HG03565 (cell line): ENCODE measurements around the gene ANKRD13D.
A peak's percentile ranks its signal among the peaks of the same experiment; 100 is the strongest.
"Not testable (repeated sequence)": the region's sequence is repeated elsewhere in the genome, so short reads cannot be mapped to it uniquely, and the experiment has no call there.

ENCODE experiments used
- ATAC-seq: cut with Tn5 transposase; IDR thresholded peaks from one replicate; pipeline ENCODE4 v1.9.1; 2021; ENCODE audit warnings: mild to moderate bottlenecking, moderate library complexity; ENCODE audit not compliant: unreplicated experiment

ANKRD13D gene

GRCh38 chr11:67317205-67317887 is 28.2 kb downstream of the ANKRD13D start:
- peak; percentile 75 for ATAC-seq

DNA sequence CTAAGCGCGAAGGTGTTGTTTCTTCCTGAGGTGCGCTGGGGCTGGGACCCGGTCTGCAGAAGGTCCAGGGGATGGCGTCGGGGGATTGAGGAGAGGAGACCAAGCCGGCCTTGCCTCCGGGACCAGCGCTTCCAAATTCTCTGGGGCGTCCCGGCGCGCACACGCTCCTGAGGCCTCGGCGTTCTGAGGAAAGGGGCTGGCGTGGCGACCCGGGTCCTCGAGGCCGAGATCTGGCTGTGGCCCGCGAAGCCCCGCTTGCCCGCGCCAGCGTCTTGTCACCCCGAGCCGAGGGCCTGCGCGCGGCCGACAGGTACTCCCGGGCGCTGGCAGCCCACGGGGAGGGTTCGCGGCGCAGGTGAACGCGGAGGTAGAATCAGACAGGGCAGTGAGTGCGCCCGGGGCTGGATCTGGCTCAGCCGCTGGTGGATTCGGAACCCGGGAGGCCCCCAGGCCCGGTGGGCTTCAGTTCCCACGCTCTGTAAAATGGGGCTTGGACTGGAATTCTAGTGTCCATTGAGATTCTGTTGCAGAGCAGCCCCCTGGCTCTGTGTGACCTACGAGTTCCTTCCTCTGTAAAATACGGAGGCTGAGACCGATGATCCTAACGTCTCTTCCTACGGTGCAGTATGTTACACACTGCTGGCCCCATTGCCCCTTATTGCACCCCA is 28.9 kb downstream of the ANKRD13D start:
- ATAC-seq, result no peak

DNA sequence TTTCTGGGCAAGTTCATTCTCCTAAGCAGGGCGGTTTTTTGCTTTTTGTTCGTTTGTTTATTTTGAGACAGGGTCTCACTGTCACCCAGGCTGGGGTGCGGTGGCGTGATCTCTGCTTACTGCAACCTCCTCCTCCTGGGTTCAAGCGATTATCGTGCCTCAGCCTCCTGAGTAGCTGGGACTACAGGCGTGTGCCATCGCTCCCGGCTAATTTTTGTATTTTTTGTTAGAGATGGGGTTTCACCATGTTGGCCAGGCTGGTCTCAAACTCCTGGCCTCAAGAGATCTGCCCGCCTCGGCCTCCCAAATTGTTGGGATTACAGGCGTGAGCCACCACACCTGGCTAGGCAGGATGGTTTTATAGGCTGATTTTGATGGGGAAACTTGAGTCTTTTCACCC is 29.8 kb downstream of the ANKRD13D start:
- not testable (repeated sequence) for ATAC-seq

DNA sequence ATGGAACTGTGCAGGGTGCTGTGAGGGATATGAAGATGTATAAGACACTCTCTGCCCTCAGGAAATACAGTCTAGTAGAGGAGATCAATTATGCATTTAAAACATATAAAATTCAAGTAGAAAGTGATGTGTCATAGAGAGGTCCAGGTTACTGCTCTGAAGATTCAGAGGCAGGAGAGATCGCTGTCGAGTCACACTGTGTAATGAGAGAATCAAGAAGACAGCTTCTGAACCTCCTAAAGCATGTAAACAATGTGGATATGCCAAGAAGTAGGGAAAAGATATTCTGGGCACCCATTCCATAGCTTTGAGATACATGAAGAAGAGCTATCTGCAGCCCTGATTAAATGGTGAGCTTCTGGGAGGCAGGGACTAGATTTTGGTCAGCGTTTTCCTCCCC is 30.9 kb downstream of the ANKRD13D start:
- no peak for ATAC-seq

DNA sequence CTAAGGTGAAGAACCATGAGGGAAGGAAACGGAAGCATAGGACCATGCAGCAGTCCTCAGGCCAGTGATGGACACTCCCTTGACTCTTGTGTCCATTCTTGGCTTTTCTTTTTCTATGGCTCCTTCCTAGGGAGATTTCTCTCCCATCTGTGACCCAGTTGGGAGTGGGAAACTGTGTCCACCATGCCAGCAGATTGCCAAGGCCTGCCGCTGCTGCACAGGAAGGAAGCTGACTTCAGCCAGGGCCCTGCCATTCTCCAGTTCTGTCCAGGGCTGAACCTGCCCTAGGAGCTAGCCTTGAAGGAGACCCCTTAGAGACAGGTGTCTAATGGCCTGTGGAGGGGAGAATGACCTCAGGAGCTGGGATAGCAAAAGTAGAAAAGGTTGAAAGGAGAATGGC is 31.6 kb downstream of the ANKRD13D start:
- no peak for ATAC-seq

- ATAC-seq, result no peak
These were observed 32.3 kb downstream of the ANKRD13D start for GRCh38 chr11:67321313-67321871.

DNA sequence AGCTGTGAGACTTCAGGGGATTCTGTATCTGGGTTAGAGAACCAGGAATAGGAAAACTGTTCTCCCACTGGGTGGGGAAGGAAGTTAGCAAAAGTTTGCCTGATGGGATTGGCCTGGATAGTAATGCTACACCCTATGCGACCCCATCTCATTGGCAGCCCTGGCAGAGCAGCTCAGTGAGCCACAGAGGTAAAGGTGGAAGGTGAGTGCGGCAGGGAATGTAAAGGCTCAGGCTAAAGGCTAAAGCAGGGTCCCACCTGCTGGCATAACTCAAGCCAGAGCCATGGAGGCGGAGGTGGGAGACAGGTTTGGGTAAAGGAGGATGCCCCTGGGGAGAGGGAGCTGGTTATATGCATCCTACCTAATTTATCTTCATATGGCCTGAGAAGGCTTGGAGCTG is 32.9 kb downstream of the ANKRD13D start:
- ATAC-seq, result no peak

- ATAC-seq, result no peak
These were observed 34.4 kb downstream of the ANKRD13D start for GRCh38 chr11:67323526-67323925.

DNA sequence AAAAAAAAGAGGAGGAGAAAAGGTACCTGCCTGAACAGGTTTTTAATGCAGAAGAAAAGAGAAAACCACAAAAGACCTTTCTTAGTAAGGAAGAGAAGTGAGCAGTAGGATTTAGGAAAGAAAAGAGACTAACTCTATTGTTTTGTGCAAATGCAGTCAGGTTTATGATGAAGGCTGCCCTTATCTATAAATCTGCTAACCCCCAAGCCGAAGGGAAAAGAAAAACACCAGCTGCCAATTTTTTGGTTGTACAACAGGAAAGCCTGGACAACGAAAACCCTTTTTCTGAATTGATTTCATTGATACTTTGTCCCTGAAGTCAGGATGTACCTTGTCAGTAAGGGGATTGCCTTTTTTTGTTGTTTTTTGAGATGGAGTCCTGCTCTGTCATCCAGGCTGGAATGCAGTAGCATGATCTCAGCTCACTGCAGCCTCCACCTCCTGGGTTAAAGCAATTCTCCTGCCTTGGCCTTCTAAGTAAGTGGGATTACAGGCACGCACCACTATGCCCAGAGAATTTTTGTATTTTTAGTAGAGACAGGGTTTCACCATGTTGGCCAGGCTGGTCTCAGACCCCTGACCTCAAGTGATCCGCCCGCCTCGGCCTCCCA is 43.1 kb downstream of the ANKRD13D start:
- ATAC-seq, result no peak

- no peak for ATAC-seq
These were observed 48.2 kb downstream of the ANKRD13D start for GRCh38 chr11:67337257-67337656.

DNA sequence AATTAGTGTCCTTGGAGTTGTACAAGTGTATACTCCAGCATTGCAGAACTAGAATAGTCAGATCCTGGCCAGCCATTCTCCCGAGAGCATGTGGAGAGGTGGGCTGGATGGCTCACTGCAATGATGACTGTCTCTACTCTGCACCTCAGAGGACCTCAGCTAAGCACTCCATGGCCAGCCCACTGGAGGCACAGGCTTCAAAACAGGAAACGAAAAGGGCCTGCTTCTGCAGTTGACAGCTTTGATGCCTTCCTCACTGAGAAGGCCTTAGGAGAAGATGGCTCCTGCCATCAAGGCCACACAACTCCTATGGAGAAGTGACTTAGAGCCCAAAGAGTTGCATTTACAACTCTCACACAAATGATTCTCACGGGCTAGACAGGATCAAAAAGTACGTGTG is 55.2 kb downstream of the ANKRD13D start:
- ATAC-seq, result no peak

GRCh38 chr11:67345247-67345919 is 56.3 kb downstream of the ANKRD13D start:
- no peak for ATAC-seq

GRCh38 chr11:67345920-67346819 is 57.1 kb downstream of the ANKRD13D start:
- no peak for ATAC-seq

DNA sequence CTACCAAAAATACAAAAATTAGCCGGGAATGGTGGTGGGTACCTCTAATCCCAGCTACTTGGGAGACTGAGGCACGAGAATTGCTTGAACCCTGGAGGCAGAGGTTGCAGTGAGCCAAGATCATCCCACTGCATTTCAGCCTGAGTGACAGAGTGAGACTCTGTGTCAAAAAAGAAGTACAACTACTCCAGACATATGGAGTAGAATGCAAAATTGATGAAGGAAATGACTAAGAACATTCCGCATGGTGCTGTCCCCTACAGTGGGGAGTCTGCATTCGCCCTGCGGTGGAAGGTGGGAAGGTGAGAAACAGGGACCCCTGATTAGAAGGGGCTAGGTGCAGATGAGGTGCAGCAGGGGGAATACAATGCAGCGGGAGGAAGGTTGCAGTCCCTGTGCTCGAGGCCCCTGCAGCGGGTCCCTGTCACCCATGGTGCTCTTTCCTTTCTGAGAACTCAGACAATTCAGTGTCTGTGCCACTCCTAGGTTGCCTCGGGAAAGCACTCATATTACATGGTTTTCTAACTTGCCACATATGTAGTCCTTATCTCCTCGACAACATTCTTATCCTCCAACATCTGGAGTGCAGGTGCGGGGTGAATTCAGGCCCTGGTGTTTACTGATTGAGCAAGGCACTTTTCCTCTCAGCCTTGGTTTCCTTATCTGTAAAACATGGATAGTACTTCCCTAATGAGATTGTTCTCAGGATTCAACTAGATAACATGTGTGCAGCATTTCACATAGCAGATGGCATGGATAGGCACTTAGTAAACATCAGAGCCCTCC is 59.1 kb downstream of the ANKRD13D start:
- ATAC-seq, result no peak

DNA sequence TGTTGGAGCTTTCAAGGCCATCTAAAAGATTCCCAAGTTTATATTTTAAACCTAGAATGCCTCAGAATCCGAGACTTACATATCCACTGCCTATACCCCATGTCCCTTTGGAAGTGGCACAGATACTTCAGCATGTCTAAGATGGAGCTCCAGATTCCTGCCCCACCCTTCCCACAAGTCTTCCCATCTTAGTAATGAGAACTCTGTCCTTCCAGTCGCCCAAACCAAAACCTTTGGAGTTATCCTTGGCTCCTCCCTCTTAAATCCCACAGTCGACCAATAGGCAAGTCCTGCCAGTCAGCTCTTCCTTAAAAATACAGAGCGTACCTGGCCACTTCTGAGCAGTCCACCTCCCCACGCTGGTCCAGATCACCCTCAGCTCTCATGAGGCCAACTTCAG is 59.9 kb downstream of the ANKRD13D start:
- ATAC-seq, result no peak

DNA sequence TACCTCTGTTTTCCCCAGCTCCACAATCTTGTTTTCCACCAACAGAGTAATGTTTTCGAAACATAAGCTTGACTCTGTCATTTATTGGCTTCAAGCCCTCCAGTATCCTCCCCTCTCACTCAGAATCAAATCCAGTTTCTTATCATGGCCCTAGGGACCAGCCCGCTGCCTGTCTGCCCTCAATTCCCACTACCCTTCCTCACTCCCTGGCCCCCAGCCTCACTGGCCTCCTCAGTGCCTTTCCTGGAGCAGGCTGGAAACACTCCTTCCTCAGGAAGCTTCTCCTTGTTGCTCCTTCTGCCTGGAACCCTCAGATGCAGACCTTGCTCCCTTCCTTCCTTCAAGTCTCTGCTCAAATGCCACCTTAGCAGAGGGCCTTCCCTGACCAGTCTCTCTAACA is 60.4 kb downstream of the ANKRD13D start:
- ATAC-seq, result no peak

- no peak for ATAC-seq
These were observed 60.9 kb downstream of the ANKRD13D start for GRCh38 chr11:67349928-67350465.

DNA sequence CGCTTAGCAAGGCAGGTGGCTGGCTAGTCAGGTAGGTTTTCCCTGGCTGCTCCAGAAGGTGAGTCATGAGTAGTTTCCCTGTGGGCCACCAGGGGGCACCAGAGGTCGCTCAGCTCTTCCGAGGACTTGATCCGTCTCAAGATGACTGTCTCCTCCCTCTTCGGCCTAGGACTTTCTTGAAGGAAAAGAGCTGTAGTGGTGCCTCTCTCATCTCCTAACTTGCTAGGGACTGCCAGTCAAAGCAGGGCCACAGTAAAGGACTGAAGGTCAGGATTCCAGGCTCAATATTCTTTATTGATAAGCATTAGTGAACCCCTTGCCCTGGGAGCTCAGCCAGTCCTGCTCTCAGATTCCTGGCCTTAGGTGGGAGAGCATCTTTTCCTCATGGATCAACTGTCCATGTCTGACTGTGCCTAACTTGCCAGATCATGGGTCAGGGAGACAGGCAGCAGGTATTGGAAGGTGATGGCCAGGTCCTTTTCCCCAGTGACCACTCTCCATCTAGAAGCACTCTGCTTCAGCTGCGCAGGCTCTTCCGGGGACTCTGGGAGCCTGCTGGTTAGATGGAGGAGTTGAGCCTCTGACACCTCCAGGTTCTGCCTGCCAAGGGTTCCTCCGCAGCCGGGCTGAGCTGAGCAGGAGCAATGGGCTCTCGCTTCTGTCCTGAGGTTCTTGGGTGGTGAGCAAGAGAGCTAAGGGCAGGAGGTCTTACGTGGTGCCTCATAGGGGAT is 62.3 kb downstream of the ANKRD13D start:
- ATAC-seq, result no peak
